COLO668 (cell line): Measurements from ENCODE around the gene DSG3.
"Not testable (repeated sequence)": the region's sequence is repeated elsewhere in the genome, so short reads cannot be mapped to it uniquely, and the experiment has no call there.

Experiments used
- DNase-seq: peaks from one replicate; lab custom pipeline; 2025; ENCODE audit not compliant: unreplicated experiment; lab: John Stamatoyannopoulos, UW

DSG3 gene

DNA sequence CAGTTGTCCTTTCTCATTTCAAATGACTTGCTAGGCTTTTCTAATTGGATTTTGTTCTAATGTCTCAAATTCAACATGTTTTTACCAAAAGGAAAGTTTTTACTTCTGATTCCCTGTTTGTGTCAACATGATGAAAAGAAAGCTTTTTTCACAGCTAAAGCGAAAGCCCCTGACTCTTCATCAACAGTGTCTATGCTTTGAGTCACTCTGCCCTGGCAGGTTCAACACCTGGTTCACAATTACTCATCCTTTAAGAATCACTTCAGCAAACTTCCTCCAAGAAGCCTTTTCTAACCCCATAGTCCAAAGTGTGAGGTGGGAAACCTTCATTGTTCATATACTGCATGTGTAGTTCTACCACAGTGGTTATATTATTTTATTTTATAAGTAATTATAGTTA is 42.8 kb downstream of the DSG3 start:
- DNase-seq = no peak

DNA sequence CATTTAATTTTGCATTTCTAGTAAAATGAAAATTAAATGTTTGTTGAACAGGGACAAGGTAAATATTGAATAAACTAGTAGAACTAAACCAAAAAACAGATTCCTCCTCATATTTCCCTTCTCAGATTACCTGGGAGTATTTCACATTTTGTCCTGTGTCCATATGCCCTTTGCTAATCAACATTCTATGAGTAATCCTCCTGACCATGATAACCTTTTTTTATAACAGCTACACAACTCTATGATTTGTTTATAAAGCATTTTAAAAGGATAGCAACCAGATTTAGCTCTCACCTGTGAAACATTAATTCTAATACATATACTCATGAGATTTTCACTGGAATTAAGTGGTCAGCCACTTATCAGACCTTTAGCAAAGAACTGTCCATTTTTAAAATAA is 43.3 kb downstream of the DSG3 start:
- no peak for DNase-seq

DNA sequence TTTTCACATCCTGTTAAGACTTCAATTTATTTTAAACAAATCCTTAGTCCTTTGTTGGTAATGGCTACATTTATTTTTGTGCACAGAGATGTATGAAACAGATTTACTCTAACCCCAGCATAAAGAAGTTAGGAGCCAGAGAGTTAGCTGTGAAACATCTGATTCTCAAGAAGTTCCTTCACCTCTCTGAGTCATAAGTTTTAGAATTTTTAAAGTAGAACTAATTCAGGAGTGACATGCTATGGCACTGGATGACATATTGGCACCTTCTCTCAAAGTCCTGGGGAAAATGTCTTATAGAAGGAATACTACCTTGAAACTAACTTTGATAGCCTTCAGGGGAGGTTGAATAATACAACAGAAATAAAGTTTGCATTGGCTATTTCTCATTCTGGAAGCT is 44.0 kb downstream of the DSG3 start:
- no peak for DNase-seq

DNA sequence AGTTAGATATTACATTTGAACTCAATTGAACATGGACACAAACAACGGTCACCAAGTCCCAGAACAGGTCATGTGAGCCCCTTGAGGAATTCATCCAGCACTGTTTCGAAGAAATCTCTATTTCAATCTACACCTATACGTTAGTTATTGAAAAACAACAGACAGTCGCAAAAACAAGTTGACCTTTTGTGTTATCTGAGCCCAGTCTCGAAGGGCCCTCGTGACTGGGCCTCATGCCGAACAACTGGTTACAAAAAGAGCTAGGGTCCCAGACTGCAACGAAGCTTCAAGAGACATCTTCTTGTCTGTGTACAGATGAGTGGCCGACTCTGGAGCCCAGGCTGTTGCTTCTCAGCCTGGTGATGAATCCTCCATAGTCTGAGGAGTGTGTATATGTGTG is 45.1 kb downstream of the DSG3 start:
- no peak for DNase-seq

DNA sequence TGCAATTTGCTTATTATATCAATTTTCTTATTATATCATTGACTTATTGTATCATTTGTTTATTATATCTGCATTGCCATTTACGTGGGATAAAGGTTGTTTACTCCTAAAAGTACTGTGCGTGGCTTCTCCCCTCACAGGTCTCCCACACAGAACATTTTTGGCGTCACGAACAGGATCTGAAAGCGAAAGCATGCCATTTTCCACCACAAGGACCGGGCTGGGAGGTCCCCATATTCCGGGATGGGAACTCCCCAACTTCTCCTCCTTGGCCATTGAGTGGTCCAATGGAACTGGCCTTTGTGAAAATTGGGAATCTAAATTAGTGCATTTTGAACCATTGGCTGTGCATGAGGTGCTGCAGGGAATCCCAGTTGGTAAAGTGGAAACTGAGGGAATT is 45.6 kb downstream of the DSG3 start:
- DNase-seq = no peak

DNA sequence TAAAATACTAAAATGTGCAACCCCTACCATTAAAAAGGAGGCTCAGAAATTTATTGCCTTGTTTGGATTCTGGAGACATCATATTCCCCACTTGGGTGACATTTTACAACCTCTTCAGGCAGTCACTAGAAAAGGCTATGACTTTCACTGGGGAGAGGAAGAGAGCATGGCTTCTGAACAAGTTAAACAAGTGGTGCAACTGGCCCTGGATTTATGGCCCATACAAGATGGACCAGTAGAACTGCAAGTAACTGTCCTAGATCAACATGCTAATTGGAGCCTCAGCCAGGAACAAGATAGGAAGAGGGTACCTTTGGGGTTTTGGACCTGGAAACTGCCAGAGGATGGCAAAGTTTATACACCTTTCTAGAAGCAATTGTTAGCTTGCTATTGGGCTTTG is 46.4 kb downstream of the DSG3 start:
- DNase-seq = no peak

DNA sequence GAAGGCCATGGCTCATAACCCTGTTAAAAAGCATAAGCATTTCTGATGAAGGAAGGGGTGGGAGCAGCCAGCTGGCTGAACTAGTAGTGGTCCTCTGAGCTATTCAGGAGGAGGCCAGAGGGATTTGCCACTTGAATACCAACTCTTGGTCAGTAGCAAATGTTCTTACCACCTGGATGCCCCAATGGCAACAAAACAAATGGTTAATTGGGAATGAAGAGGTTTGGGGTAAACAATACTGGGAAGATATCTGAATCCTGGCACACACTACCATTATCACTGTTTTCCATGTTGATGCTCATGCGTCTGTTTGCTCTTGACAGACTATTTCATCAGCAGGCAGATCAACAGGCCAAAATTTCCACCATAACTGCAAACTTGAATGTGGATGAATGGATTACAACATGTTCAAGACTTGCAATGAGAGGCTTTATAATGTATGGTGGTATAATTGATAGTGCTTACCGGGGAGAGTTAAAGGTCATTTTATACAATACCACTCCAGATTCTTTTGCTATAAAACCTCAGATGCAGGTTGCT is 47.2 kb downstream of the DSG3 start:
- DNase-seq = not testable (repeated sequence)

DNA sequence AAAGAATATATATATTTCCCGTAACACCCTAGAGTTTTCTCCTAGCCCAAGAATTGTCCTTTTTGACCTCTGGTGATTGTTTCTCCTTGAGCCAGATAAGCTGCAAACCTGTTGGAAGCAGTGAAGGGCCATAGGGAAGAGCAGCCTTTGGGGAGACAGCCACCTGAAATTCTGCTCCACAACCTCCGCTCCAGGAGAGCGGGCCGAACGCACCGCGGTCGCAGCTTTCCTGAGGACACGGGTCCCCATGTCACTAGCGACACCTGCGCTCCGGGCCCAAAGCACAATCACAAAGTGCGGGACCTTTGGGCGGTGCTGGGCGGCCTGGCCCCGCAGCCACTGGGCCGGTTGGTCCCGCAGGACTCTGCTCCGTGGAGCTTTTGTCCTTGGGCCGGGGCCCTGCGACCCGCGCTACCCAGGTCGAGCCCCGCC is 49.9 kb downstream of the DSG3 start:
- DNase-seq = no peak

DNA sequence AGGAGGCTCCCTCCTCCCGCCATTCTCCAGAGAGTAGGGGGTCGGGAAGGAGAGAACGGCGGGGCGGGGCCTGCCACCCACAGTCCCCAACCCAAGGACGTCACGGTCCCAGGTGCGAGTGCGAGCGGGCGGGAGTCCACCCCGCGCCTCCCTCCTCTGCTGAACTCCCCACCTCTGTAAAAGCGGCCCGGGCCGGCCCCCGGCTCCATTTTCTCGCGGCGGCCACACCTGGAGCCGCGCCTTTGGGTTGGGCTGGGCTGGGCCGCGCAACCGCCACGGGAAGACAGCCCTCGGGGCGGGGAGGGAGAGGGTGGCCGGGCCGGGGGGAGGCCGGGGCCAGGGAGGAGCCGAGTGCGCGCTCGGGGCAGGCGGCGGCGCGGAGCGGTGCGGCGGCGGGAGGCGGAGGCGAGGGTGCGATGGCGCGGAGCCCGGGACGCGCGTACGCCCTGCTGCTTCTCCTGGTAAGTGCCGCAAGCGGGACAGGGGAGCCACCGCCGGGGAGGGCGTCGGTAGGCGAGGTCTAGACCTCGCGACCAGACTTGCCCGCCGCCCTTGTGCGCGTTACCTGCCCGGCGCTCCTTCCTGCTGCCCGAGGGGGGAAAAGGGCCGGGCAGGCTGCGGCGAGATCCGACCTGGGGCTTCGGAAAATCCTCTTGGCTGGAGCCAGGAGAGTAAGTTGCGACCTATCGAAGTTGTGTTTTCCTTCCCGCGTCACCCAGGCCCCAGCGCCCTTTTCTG is 50.5 kb downstream of the DSG3 start, which contains the start of gene DSG2:
TSS of gene DSG2 (plus strand) at position 342 of the 738 bp plus-strand sequence. CDS start at position 417, 75 bp downstream.
- peak; percentile 78 for DNase-seq

DNA sequence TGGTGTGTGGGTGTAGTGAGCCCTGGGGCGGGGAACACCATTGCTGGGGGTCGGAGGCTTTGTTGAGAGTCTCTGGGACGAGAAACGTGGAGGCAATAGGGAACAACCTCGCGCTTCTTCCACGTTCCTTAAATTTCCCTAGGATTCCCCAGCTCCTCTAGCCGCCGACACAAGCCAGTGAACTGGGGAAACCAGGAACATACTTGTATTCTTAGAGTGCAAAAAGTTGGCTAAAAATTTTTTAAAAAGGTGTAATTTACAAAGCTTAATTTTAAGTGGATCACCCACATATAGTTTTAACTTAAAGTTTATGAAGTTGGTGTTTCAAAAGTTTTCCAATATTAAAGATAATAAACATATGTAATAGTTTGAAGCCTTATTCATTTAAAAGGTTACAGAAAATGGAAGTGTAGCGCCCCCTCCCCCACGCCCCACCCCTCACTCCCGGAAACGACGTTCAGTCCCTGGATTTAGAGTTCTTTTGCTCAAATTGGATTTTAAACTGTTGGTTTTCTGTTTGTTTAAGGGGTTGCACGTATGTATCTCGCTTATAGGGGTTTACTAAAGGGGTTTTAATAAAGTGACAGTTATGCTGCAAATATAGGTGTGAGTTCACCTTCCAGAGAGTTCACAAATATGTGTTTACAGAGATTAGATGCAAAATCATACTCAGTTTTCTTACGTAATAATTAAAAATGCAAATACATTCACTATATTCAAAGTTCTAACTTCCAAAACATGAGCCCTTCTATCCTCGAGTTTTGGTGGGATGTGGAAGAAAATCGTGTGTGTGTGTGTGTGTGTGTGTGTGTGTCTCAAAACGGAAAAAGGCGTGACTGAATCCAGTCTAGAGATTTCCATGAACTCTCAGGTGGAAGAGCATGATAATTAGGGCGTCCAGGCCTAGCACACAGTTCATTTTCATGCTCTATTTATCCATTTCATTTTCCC is 51.3 kb downstream of the DSG3 start:
- DNase-seq = peak; percentile 20

DNA sequence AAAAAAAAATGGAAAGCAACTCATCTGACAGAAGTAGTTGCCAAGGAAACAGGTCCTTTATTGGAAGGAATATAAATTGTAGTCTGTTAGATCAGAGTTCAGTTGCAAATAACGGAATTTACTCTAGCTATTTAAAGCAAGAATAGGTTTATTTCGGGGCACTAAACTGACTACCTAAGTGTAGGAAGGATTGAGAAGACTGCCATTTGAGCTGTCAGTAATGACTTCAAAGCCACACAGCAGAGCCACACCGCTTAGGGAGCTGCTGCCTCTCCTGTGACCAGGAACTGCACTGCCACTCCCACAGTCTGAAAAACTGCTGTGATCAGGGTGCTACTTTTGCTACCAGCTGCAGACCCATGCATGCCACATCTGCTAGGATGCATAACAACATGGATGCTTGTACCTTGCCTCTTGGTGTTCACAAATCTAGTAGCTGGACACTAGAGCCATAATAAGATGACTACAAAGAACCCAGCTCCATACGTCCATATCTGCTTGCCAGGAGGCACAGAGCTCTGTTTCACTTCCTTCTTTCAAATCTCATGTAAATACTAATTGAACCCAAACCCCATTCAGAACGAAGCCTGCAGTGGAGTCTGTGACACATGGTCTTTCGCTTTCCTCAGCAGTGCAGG is 52.6 kb downstream of the DSG3 start:
- DNase-seq = no peak

DNA sequence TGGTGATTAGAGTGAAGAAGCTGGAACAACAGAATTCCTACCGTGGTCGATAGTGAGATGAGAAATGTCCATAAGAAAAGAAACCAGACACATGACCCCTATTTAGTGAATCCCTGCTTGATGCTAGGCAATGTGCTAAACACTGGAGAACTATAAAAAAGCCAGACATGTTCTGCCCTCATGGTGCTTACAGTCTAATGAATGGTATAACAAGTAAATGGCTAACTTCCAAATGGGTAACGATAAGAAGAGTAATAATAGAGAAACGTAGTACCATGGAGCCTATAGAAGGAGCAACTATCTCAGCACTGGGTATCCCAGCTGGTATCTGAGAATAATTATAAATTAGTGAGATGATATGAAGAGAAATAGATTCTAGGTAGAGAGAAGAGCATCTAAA is 55.5 kb downstream of the DSG3 start:
- DNase-seq = no peak

DNA sequence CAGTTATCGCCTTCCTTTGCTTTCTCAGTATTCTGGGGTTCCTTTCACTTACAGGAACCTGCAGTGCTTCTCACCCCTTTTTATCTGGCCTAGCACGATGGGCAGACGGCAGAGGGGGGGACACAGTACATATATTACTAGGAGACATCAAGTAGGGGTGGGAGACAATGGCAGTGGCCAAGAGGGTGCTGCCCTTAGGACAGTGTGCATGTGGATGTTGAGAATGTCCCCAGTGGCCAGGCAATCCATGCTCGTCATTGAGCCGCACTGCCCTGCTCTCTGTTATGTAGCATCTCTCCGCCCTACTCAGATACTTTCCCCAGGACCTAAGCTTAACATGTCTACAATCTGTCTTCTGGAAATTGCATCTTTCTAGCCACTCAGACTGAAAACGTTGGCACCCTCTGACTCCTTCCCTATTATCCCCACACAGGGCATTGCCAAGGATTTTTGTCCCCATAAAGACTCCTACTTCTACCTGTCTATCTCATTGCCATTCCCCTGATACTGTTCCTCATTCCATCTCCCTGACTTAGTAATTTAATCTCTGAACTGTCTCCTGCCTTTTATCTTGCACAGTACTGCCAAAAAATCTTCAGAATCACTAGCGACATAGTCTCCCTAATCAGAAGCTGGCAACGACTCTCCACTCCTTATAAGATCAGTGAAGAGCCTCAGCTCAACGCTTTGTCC is 57.1 kb downstream of the DSG3 start:
- no peak for DNase-seq

DNA sequence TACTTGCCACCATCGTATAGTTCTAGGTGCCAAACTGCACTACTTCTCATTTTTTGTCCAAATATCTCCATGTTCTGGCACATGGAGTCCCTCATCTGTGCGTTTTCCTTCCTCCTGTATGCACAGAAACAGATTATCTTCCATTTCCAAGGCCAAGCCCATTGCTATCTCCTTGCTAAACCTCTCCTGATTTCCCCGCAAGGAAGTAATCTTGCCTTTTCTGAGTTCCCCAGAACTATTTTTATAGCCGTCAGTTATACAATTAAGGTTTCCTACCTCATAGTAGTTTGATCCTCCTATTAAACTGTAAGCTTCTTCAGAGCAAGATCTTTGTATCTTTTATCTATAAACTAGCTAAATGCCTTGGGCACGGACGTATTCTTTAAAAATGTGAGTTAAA is 57.6 kb downstream of the DSG3 start:
- no peak for DNase-seq

DNA sequence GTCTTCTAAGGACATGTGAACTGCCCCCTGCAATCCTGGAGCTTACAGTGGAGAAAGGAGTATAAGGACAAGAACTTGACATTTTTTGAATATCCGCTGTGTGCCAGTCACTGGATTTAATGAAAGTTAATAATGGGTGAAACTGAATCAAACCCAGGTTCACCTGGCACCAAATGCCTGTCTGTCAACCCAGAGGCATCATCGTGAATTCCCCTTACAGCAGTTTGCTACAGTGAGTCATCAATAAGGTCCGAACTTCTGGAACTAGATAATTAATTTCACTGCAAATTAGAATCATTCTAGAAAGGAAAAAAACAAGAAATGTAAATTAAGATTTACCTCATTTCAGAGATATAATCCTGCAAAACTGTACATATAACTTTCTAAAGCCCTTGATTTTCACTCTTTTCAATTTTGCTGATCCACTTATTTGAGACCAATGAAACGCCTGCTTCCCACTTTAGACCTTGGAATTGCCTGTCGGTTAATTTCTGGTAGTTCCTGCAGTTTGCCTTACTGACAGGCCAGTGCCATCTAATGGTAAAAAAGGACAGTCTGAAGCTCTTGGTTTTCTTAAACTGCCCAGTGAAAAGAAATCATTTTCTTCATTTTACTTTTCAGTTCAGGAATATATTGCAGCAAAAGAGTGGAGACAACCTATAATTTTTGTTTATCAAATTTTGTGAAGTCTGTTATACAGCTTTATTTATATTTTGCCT is 58.6 kb downstream of the DSG3 start:
- no peak for DNase-seq

DNA sequence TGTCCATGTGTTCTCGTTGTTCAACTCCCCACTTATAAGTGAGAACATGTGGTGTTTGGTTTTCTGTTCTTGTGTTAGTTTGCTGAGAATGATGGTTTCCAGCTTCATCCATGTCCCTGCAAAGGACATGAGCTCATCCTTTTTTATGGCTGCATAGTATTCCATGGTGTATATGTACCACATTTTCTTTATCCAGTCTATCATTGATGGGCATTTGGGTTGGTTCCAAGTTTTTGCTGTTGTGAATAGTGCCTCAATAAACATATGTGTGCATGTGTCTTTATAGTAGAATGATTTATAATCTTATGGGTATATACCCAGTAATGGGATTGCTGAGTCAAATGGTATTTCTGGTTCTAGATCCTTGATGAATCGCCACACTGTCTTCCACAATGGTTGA is 59.6 kb downstream of the DSG3 start:
- DNase-seq = not testable (repeated sequence)

DNA sequence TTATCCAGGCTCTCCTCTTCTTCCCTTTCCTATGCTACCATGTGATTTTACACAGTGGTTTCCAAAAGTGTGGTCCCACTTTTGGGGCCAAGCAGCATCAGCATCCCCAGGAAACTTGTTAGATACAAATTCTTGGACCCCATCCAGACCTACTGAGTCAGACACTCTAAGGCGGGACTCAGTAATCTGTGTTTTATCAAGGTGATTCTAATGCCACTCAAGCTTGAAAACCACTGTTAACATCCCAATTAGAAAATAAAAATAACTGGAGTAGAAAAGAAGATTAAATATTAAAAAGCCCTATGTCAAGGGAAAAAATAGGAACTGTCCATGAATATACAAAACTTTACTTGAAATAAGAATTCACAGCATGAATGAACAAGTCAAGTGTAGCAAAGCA is 61.2 kb downstream of the DSG3 start:
- no peak for DNase-seq

DNA sequence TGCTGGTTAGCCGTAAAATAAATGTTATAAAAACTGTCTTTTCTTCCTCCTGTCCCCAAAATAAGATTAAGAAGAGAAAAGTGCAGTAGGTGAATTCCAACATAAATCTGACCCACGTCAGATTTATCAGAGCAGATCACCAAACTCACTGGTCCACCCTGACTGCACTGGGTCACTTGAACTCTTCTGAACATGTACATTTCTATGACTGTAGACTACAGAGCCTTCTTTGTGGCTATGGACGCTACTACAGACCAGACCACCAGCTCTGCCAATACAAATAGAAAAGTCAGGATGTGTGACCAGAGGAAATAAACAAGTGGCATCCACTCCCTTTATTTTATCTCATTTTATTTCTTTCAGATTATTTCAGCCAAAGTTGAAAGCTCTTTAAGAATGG is 62.0 kb downstream of the DSG3 start:
- no peak for DNase-seq

DNA sequence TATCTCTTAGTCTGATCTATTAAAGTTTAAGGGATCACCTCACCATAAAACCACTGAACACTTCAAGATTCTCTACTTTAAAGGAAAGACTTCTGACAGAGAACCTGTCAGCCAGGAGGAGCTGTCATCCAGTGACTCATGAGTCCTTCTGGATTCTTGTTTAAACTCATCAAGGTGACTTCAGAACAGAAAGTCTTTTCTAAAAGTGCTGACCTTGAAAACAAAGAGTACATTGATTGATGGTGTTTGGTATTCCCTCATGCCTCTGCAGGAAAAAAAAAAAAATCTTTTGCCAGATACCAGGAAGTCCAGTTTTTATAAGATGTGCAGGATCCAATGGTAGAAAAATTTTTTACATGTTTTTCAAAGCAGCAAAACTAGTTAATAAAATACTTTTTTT is 62.8 kb downstream of the DSG3 start:
- DNase-seq = no peak

DNA sequence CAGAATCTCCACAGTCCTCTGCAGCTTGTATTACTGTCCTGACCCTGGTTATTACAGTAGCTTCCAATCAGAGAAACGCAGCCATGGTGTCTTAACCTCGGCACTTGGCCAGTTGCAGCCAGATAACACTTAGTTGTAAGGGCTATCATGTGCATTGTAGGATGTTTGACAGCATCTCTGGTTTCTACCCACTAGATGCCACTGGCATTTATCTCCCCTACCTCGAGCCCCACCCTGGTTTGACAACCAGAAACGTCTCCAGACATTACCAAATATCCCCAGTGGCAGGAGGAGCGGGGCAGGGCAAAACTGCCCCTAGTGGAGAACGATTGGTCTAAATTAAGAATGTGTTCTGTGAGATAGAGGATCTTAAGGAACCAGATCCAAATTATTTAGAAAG is 63.6 kb downstream of the DSG3 start:
- no peak for DNase-seq
